HepG2 (cell line): ENCODE results near the gene WDCP. TPM values are rescaled to one million over a fixed set of nuclear protein-coding genes. Genes with fewer than 3 reads are reported as not detected.

Experiments used
- ATF7-NPFF ChIP-seq: sonication (generic); formaldehyde crosslinking; IDR thresholded peaks from 2 replicates; pipeline ENCODE4 v1.8.1; 2023; ENCODE audit warnings: mild to moderate bottlenecking, low read depth, missing genetic modification reagents, moderate library complexity
- MATR3 ChIP-seq: sonication (generic); formaldehyde crosslinking; IDR thresholded peaks from 2 replicates; pipeline ENCODE4 v1.4.0; 2020; ENCODE audit warnings: missing genetic modification reagents
- MED1 ChIP-seq: sonication (generic); formaldehyde crosslinking; IDR thresholded peaks from 2 replicates; pipeline ENCODE4 v1.4.0; 2020; ENCODE audit warnings: missing genetic modification reagents
- NFKBIZ ChIP-seq: IDR thresholded peaks from 2 replicates; pipeline ENCODE4 v1.6.1; 2018; ENCODE audit warnings: missing genetic modification reagents, missing compliant biosample characterization
- PAX8 ChIP-seq: sonication (generic); formaldehyde crosslinking; IDR thresholded peaks from 2 replicates; pipeline ENCODE4 v1.8.0; 2022; ENCODE audit warnings: mild to moderate bottlenecking, missing genetic modification reagents, borderline replicate concordance
- PPARG ChIP-seq: conservative IDR thresholded peaks from 2 replicates; pipeline ENCODE4 v1.6.1; 2016; ENCODE audit warnings: missing biosample characterization, missing genetic modification reagents
- RAD51 ChIP-seq: fragments of 450-650 bp; IDR thresholded peaks from 2 replicates; pipeline ENCODE4 v1.6.1; 2016; ENCODE audit warnings: borderline replicate concordance
- SAP130 ChIP-seq: IDR thresholded peaks from 2 replicates; pipeline ENCODE4 v1.6.1; 2016; ENCODE audit warnings: low read depth
- TBL1XR1 ChIP-seq: fragments of 150-350 bp; IDR thresholded peaks from 2 replicates; pipeline ENCODE4 v1.6.1; 2014; ENCODE audit warnings: borderline replicate concordance, low read length; ENCODE audit not compliant: partially characterized antibody
- TEAD3 ChIP-seq: optimal IDR thresholded peaks from 2 replicates; pipeline ENCODE3; 2016; ENCODE audit warnings: borderline replicate concordance
- ZBED4 ChIP-seq: sonication (generic); formaldehyde crosslinking; IDR thresholded peaks from 2 replicates; pipeline ENCODE4 v1.4.0; 2020; ENCODE audit warnings: missing genetic modification reagents, borderline replicate concordance
- ZBTB20 ChIP-seq: sonication (generic); formaldehyde crosslinking; IDR thresholded peaks from 2 replicates; pipeline ENCODE4 v1.8.1; 2023; ENCODE audit warnings: missing genetic modification reagents, low read depth, mild to moderate bottlenecking, borderline replicate concordance
- ZBTB42 ChIP-seq: sonication (generic); formaldehyde crosslinking; IDR thresholded peaks from 2 replicates; pipeline ENCODE4 v1.5.0; 2020; ENCODE audit warnings: mild to moderate bottlenecking, missing genetic modification reagents
- ZKSCAN5 ChIP-seq: sonication (generic); formaldehyde crosslinking; IDR thresholded peaks from 2 replicates; pipeline ENCODE4 v1.5.1; 2020; ENCODE audit warnings: mild to moderate bottlenecking, missing genetic modification reagents
- ZMYM4 ChIP-seq: sonication (generic); formaldehyde crosslinking; IDR thresholded peaks from 2 replicates; pipeline ENCODE4 v1.8.1; 2023; ENCODE audit warnings: mild to moderate bottlenecking, missing genetic modification reagents
- ZNF367 ChIP-seq: sonication (generic); formaldehyde crosslinking; IDR thresholded peaks from 2 replicates; pipeline ENCODE4 v1.4.0; 2020; ENCODE audit warnings: missing genetic modification reagents, borderline replicate concordance
- ZNF563 ChIP-seq: sonication (generic); formaldehyde crosslinking; IDR thresholded peaks from 2 replicates; pipeline ENCODE4 v1.8.0; 2022; ENCODE audit warnings: mild to moderate bottlenecking, moderate library complexity, missing genetic modification reagents
- ZNF7 ChIP-seq: IDR thresholded peaks from 2 replicates; pipeline ENCODE4 v1.6.1; 2016; ENCODE audit warnings: missing biosample characterization, missing genetic modification reagents
- ZNF746 ChIP-seq: sonication (generic); formaldehyde crosslinking; IDR thresholded peaks from 2 replicates; pipeline ENCODE4 v1.8.0; 2022; ENCODE audit warnings: mild to moderate bottlenecking, missing genetic modification reagents
- ZNF761 ChIP-seq: sonication (generic); formaldehyde crosslinking; conservative IDR thresholded peaks from 2 replicates; pipeline ENCODE4 v1.4.0; 2020; ENCODE audit warnings: mild to moderate bottlenecking, missing genetic modification reagents
- ZNF781 ChIP-seq: sonication (generic); formaldehyde crosslinking; IDR thresholded peaks from 2 replicates; pipeline ENCODE4 v1.5.1; 2020; ENCODE audit warnings: borderline replicate concordance, mild to moderate bottlenecking, missing genetic modification reagents; ENCODE audit errors: not compliant biosample characterization
- ZZZ3 ChIP-seq: sonication (generic); formaldehyde crosslinking; IDR thresholded peaks from 2 replicates; pipeline ENCODE4 v1.4.0; 2020; ENCODE audit warnings: missing genetic modification reagents, mild to moderate bottlenecking, borderline replicate concordance
- polyA plus RNA-seq, 8 experiments: library from polyadenylated mRNA; depleted of rRNA in 3 of 8; stranded (reverse) in 7 of 8; unstranded in 1 of 8; fragments of >200 nt; fragmentation: Illumina TruSeq in 4 of 8; extraction: Trizol in 4 of 8; gene quantifications; 2 replicates each; pipeline versions ENCODE4 v1.2.1 to v1.2.3, GENCODE V29; 2011 to 2016; ENCODE audit warnings: low read depth in 4 of 8, missing spikeins in 1 of 8, mixed read lengths in 1 of 8; ENCODE audit not compliant: insufficient read depth in 1 of 8
- total RNA-seq, 5 experiments: library from RNA; depleted of rRNA; stranded (reverse); fragments of >200 nt; fragmentation: Illumina TruSeq; extraction: Trizol; gene quantifications; 2 replicates each; pipeline ENCODE4 v1.2.3, GENCODE V29; 2016; ENCODE audit warnings: low read depth in 1 of 5
- TF ChIP-seq, protein P1 (sequence below): sonication (generic); formaldehyde crosslinking; IDR thresholded peaks from 2 replicates; pipeline ENCODE4 v1.4.0; 2020; ENCODE audit warnings: missing genetic modification reagents, borderline replicate concordance
- TF ChIP-seq, protein P2 (sequence below): sonication (generic); formaldehyde crosslinking; IDR thresholded peaks from 2 replicates; pipeline ENCODE4 v1.5.0; 2020; ENCODE audit warnings: mild to moderate bottlenecking, missing genetic modification reagents, moderate library complexity

Gene WDCP
- total and polyA plus RNA-seq, 2 of the 13 experiments (the other 11 are each of a cell fraction or from before 2014, with no cell fraction given), result 17.4 to 22.6 TPM

DNA sequence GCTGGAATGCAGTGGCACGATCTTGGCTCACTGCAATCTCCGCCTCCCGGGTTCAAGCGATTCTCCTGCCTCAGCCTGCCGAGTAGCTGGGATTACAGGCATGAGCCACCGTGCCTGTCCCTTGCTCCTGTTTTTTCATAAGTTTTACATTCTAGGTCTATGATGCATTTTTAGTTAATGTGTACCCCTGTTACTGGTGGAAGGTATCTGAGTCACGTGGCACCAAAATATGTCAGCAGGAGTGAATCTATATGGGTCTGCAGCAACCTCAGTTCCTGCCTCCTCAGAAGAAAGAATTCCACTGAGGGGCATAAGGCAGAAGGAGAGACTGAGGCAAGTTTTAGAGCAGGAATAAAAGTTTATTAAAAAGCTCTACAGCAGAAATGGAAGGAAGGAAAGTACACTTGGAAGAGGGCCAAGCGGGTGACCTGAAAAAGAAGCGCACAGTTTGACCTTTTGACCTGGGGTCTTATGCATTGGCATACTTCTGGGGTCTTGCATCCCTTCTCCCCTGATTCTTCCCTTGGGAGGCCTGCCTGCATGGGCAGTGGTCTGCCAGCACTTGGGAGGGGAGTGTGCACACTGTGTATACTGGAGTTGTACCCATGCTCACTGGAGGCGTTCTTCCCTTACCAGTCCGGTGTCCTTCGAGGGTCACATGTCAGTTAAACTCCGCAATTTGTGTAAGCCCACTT is 38.4 kb downstream of the WDCP start (continued):
- TF ChIP-seq PAX8 (CRISPR knock-in tag), result no peak
- no peak for TF ChIP-seq ZNF781 (CRISPR knock-in tag)
- TF ChIP-seq MATR3 (CRISPR knock-in tag), result no peak
- no peak for TF ChIP-seq ZNF761 (CRISPR knock-in tag)
- no peak for TF ChIP-seq ZBTB42
- TF ChIP-seq NFKBIZ (CRISPR knock-in tag), result no peak
- peak; percentile 12; the same call in 1 of the 2 replicates for TF ChIP-seq SAP130 (CRISPR knock-in tag)
- no peak for TF ChIP-seq PPARG (CRISPR knock-in tag)
- no peak for TF ChIP-seq ZNF7 (CRISPR knock-in tag)
- TF ChIP-seq, protein P1, sequence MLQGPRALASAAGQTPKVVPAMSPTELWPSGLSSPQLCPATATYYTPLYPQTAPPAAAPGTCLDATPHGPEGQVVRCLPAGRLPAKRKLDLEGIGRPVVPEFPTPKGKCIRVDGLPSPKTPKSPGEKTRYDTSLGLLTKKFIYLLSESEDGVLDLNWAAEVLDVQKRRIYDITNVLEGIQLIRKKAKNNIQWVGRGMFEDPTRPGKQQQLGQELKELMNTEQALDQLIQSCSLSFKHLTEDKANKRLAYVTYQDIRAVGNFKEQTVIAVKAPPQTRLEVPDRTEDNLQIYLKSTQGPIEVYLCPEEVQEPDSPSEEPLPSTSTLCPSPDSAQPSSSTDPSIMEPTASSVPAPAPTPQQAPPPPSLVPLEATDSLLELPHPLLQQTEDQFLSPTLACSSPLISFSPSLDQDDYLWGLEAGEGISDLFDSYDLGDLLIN (CRISPR knock-in tag), result no peak
- TF ChIP-seq RAD51, result peak; percentile 45; the same call in 1 of the 2 replicates
- TF ChIP-seq TEAD3 (CRISPR knock-in tag), result peak; percentile 40
- TF ChIP-seq ZNF563 (CRISPR knock-in tag), result no peak
- peak; percentile 17; the same call in 1 of the 2 replicates for TF ChIP-seq ZBTB20 (CRISPR knock-in tag)
- TF ChIP-seq TBL1XR1, result no peak
- TF ChIP-seq ZNF367 (CRISPR knock-in tag), result no peak
- no peak for TF ChIP-seq ATF7-NPFF (CRISPR knock-in tag)
- TF ChIP-seq, protein P2, sequence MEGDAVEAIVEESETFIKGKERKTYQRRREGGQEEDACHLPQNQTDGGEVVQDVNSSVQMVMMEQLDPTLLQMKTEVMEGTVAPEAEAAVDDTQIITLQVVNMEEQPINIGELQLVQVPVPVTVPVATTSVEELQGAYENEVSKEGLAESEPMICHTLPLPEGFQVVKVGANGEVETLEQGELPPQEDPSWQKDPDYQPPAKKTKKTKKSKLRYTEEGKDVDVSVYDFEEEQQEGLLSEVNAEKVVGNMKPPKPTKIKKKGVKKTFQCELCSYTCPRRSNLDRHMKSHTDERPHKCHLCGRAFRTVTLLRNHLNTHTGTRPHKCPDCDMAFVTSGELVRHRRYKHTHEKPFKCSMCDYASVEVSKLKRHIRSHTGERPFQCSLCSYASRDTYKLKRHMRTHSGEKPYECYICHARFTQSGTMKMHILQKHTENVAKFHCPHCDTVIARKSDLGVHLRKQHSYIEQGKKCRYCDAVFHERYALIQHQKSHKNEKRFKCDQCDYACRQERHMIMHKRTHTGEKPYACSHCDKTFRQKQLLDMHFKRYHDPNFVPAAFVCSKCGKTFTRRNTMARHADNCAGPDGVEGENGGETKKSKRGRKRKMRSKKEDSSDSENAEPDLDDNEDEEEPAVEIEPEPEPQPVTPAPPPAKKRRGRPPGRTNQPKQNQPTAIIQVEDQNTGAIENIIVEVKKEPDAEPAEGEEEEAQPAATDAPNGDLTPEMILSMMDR (CRISPR knock-in tag), result no peak
- TF ChIP-seq ZKSCAN5, result no peak
- no peak for TF ChIP-seq MED1 (CRISPR knock-in tag)
- no peak for TF ChIP-seq ZZZ3 (CRISPR knock-in tag)
- TF ChIP-seq ZBED4 (CRISPR knock-in tag), result no peak
- TF ChIP-seq ZMYM4 (CRISPR knock-in tag), result no peak
- no peak for TF ChIP-seq ZNF746 (CRISPR knock-in tag)
